Measurements from ENCODE around the gene SGMS1.
"Not testable (repeated sequence)": the region's sequence is repeated elsewhere in the genome, so short reads cannot be mapped to it uniquely, and the experiment has no call there.

SGMS1 gene

DNA sequence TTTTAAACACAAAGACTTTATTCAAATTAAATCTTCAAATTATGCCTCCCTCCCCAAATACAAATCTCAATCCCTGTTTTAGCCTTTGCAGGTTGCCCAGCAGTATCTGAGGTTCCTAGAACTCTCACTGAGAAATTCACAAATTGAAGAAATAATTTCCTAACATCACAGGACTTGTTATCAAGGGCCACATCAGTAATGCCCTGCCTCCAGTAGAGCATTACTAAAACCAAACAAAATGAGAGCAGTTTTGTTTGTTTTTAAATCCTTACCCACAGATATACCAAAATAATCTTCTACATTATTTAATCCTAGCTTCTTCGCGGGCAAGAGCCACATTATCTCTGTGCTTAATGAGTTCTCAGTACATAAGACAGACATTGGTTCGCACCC lies 152.2 kb downstream of the SGMS1 start:
- DNase-seq (ENCODE audit: low read depth in 2 of 2, low spot score in 1 of 2): no peak

DNA sequence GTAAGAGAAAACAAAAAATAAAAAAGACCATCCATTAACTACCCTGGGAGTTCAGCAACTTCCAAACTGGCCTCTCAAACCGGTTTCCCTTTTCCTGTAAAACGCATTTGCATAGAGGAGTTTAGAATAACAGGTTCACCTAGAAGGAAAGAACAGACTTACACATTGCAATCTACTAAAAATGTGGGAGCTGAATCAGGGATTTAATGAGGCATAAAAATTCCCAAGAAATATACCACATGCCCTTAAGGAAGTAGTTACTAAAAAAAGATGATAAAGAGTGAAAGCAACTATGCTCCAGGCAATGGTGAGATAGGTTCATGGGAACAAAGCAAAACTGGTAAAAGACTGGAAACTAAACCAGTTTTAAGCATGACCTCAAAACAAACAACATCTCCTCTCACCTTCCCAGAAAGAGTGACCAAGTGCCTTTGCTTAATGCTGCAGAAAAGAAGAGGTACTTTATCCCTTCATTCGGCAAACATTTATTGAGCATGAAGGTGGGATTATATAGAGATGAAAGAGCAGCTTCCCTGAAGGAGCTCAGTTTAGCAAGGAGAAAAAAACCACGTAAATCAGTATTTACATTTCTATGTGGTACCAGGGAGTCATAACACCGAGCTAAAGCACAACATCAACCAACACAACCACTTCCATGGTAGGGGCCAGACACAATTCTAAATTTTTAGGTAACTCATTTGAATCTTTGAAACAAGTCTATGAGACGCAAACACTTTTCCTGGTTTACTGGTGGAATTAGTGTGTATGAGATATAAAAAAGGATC lies 152.8 kb downstream of the SGMS1 start:
- no peak for DNase-seq (ENCODE audit: low read depth in 2 of 2, low spot score in 1 of 2)

DNA sequence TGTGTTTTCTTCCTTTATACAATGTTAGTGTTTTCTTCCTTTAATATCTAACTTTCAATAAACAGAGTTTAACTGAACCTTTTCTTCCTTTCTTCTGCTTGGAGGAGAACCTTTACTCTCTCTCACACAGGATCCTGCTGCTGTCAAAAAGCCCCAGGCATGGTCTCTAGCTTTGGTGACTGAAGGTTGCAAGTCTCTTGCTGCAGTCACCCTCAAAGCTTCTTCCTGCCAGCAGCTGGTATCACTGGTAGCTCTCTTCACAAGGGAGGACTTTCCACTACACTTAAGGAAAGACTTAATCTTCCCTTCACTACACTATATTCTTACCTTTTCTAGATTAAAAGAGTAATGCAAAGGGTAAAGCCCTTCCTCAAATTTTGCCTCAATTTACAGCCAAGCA lies 153.4 kb downstream of the SGMS1 start:
- no peak for DNase-seq (ENCODE audit: low read depth in 2 of 2, low spot score in 1 of 2)

- no peak for DNase-seq (ENCODE audit: low read depth in 2 of 2, low spot score in 1 of 2)
These were observed 154.0 kb downstream of the SGMS1 start for GRCh38 chr10:50469778-50470193.

- no peak for DNase-seq (ENCODE audit: low read depth in 2 of 2, low spot score in 1 of 2)
These were observed 154.5 kb downstream of the SGMS1 start for GRCh38 chr10:50469288-50469687.

DNA sequence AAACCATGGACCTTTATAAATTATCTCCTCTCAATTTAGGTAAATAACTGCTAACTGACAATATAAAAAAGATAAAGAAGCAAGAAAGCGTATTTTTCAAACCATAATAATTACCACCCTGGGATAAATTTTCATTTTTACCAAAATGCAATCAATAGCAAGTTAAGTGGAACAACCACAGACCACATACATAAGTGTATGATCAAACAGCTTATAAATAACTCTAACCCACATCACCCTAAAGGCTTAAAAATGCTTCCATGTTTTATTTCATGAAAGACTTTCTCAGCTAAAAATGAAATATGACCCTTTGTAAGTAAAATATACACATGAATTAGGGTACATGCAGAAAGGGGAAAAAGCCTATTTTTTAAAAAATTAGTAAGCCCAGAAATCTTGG lies 156.5 kb downstream of the SGMS1 start:
- DNase-seq (ENCODE audit: low read depth in 2 of 2, low spot score in 1 of 2): no peak

- no peak for DNase-seq (ENCODE audit: low read depth in 2 of 2, low spot score in 1 of 2)
These were observed 159.7 kb downstream of the SGMS1 start for GRCh38 chr10:50464004-50464409.

GRCh38 chr10:50461834-50462233 lies 161.9 kb downstream of the SGMS1 start:
- no peak for DNase-seq (ENCODE audit: low read depth in 2 of 2, low spot score in 1 of 2)

- DNase-seq (ENCODE audit: low read depth in 2 of 2, low spot score in 1 of 2): no peak
These were observed 162.6 kb downstream of the SGMS1 start for GRCh38 chr10:50461123-50461522.

GRCh38 chr10:50456719-50457118 lies 167.0 kb downstream of the SGMS1 start:
- no peak for DNase-seq (ENCODE audit: low read depth in 2 of 2, low spot score in 1 of 2)

GRCh38 chr10:50453940-50454339 lies 169.8 kb downstream of the SGMS1 start:
- no peak for DNase-seq (ENCODE audit: low read depth in 2 of 2, low spot score in 1 of 2)

DNA sequence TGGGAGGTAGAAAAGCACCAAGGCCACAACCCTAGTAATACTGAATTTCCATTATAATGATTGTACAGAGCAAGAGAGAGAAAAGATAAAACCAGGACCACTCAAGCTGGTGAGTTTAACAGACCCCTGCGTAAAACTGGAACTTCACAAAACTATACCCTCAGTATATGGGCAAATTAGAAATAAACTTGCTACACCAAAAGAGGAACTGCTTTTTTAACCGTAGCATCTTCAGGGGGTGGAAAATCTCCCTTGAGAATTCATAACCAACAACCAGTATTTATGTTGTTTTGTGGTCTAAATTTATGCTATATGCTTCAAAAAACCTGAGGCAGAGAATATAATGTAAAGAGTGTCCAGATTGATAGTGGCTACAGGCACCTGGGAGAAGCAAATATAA lies 171.2 kb downstream of the SGMS1 start:
- no peak for DNase-seq (ENCODE audit: low read depth in 2 of 2, low spot score in 1 of 2)

GRCh38 chr10:50447691-50448090 lies 176.1 kb downstream of the SGMS1 start:
- DNase-seq (ENCODE audit: low read depth in 2 of 2, low spot score in 1 of 2): no peak

DNA sequence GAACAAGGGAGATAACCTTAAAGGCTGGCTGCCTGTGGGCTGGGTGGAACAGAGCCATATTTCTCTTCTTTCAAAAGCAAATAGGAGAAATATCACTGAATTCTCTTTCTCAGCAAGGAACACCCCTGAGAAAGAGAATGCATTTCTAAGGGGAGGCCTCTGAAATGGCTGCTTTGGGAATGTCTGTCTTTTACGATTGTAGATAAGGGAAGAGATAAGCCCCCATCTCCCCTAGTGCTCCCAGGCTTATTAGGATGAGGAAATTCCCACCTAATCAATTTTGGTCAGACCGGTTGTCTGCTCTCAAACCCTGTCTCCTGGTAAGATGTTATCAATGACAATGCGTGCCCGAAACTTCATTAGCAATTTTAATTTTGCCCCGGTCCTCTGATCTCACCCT lies 178.0 kb downstream of the SGMS1 start:
- DNase-seq (ENCODE audit: low read depth in 2 of 2, low spot score in 1 of 2): not testable (repeated sequence)

- DNase-seq (ENCODE audit: low read depth in 2 of 2, low spot score in 1 of 2): no peak
These were observed 183.3 kb downstream of the SGMS1 start for GRCh38 chr10:50440489-50440888.

- no peak for DNase-seq (ENCODE audit: low read depth in 2 of 2, low spot score in 1 of 2)
These were observed 183.9 kb downstream of the SGMS1 start for GRCh38 chr10:50439806-50440205.

GRCh38 chr10:50439187-50439586 lies 184.6 kb downstream of the SGMS1 start:
- DNase-seq (ENCODE audit: low read depth in 2 of 2, low spot score in 1 of 2): no peak

GRCh38 chr10:50438049-50438936 lies 185.5 kb downstream of the SGMS1 start:
- no peak for DNase-seq (ENCODE audit: low read depth in 2 of 2, low spot score in 1 of 2)

DNA sequence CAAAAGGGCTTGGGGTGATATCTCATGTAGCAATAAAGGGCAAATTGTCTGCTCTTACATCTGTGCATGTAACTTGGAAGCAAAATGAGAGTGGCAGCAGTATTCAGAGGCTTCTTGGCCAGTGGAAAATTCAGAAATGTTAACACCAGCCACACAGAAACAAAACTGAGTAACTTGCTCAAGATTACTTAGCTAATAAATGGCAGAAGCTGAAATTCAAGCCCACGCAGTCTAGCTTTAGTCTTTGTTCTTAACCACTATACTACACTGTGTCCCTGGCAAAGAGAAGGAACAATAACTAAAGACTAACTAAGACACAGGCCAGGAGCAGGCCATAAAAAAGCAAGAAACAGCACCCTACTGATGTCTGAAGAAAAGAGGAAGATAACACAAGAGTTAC lies 186.5 kb downstream of the SGMS1 start:
- no peak for DNase-seq (ENCODE audit: low read depth in 2 of 2, low spot score in 1 of 2)

DNA sequence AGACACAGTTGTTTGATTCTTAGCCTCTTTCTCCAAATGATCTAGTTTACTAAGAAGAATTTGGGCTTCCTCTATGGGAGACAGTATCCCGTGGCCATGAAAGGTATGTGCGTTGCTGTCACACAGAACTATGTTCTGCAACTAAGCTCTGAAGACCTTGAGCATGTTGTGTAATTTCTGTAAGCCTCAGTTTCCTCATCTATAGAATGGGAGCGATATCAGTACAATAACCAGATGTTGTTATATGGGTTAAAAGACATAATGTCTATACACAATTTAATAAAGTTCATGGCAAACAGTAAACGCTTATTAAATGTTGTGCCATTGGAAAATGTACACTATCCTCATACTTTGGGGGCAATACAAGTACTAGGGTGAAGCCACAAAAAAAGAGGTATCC lies 187.0 kb downstream of the SGMS1 start:
- no peak for DNase-seq (ENCODE audit: low read depth in 2 of 2, low spot score in 1 of 2)

DNA sequence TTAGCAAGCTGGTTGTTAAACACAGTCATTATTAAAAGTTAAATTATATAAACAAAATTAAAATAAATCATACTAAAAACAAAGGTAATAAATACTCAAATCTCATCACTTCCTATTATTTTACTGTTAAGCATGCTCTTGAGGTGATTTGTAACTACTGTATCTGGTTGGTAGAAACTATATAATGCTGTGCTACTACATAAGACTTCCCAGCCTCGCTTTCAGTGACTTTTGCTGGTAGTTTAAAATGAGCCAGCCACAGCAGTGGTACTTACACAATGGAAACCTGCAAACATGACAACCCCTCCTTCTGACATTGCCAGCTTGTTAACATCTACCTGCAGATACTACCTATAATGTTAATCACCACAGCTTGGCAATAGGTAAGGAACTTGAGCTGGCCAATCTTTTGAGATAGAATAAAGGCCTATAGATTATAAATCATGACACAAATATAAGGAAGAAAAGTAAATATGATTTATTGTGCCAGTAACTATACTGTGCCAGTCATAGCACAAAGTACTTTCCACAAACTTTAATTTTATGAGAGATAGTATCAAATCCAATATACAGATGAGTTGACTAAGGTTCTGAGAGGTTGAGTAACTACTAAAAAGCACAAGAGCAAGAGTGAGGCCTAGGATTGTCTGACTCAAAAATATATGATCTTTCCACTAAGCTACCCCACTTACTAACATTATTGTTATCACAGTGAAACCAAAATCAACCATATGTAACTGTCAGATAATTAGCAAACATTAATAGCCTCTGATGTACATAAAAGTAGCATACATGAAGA lies 191.3 kb downstream of the SGMS1 start:
- no peak for DNase-seq (ENCODE audit: low read depth in 2 of 2, low spot score in 1 of 2)

DNA sequence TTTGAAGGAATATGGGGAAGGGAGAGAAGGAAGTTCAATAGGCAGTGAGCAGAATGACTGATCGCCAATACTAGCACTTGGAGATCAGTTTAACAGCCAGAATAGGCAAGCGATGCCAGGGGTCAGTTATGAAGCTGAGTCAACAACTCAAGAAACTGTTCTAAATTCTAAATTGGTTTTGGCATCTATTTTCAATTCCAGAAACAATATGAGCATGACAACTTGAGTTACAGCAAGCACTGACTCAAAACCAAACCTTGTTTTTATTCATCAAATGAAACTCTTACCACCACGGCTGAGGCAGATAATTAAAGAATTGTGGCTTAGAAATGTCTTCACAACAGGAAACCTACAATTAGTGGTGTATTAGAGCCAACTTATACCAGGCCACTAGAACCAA lies 192.0 kb downstream of the SGMS1 start:
- DNase-seq (ENCODE audit: low read depth in 2 of 2, low spot score in 1 of 2): no peak
